Smooth muscle cell (in vitro differentiated cells): ENCODE results near the gene NOXA1. TPM values are rescaled to one million over a fixed set of nuclear protein-coding genes. Genes with fewer than 3 reads are reported as not detected.

Experiments used
- DNase-seq: peaks from one replicate; lab custom pipeline; 2025; ENCODE audit not compliant: unreplicated experiment; lab: John Stamatoyannopoulos, UW
- H2AFZ ChIP-seq: fragments of 200-600 bp; sonication (generic); 2 replicates; pipeline ENCODE4 v1.6.0; 2016; ENCODE audit warnings: antibody characterized with exemption, low read depth, mild to moderate bottlenecking
- H3F3A ChIP-seq: fragments of 200-600 bp; sonication (generic); 2 replicates; pipeline ENCODE4 v1.6.0; 2017; ENCODE audit warnings: antibody characterized with exemption, low read depth
- H3K27ac ChIP-seq: fragments of 200-600 bp; sonication (generic); 2 replicates; pipeline ENCODE4 v1.5.1; 2016; ENCODE audit warnings: low read depth, mild to moderate bottlenecking
- H3K27me3 ChIP-seq: fragments of 200-600 bp; sonication (generic); 2 replicates; pipeline ENCODE4 v1.6.1; 2016; ENCODE audit warnings: low read depth, mild to moderate bottlenecking
- H3K36me3 ChIP-seq: fragments of 200-600 bp; sonication (generic); 2 replicates; pipeline ENCODE4 v1.5.1; 2016; ENCODE audit warnings: low read depth
- H3K4me1 ChIP-seq: fragments of 200-600 bp; sonication (generic); 2 replicates; pipeline ENCODE4 v1.5.1; 2016; ENCODE audit warnings: low read depth
- H3K4me2 ChIP-seq: fragments of 200-600 bp; sonication (generic); 2 replicates; pipeline ENCODE4 v1.6.0; 2016; ENCODE audit warnings: mild to moderate bottlenecking
- H3K4me3 ChIP-seq: fragments of 200-600 bp; sonication (generic); 2 replicates; pipeline ENCODE4 v1.5.1; 2016; ENCODE audit warnings: mild to moderate bottlenecking
- H3K79me2 ChIP-seq: fragments of 200-600 bp; sonication (generic); 2 replicates; pipeline ENCODE4 v1.6.0; 2016; ENCODE audit warnings: low read depth, mild to moderate bottlenecking
- H3K9ac ChIP-seq: fragments of 200-600 bp; sonication (generic); 2 replicates; pipeline ENCODE4 v1.6.0; 2016; ENCODE audit warnings: low read depth
- H3K9me3 ChIP-seq: fragments of 200-600 bp; sonication (generic); replicated peaks from 2 replicates; pipeline ENCODE4 v1.5.1; 2016; ENCODE audit warnings: low read depth
- H4K20me1 ChIP-seq: fragments of 200-600 bp; sonication (generic); 2 replicates; pipeline ENCODE4 v1.6.0; 2016; ENCODE audit warnings: low read depth
- CTCF ChIP-seq: fragments of 200-600 bp; sonication (generic); IDR thresholded peaks from 2 replicates; pipeline ENCODE4 v1.5.1; 2017; ENCODE audit warnings: borderline replicate concordance, mild to moderate bottlenecking, antibody characterized with exemption; ENCODE audit not compliant: insufficient read depth, poor library complexity, severe bottlenecking
- WGBS: methylation state at CpG from one replicate; pipeline ENCODE4 v1.1.7; 2016; ENCODE audit warnings: low lambda C conversion rate; 5-methylcytosine and 5-hydroxymethylcytosine counted together
- polyA plus RNA-seq: library from polyadenylated mRNA; unstranded; fragments of >200 nt; fragmentation: Nextera tagmentation; extraction: Ambion mirVana; gene quantifications from 2 replicates; pipeline ENCODE4 v1.2.1, GENCODE V29; 2016
- total RNA-seq: library from RNA; depleted of rRNA; stranded (reverse); fragments of >200 nt; gene quantifications from 2 replicates; pipeline ENCODE4 v1.2.3, GENCODE V29; 2014

NOXA1 gene
- total and polyA plus RNA-seq, 2 experiments from 2014 or later: 0.09 to 0.81 TPM

GRCh38 chr9:137446851-137447471 lies 23.8 kb downstream of the NOXA1 start:
- Histone ChIP-seq H2AFZ (no peak overlapping the region), H3K9ac (no peak overlapping the region), H3K27me3 (no peaks in the 10 kb centered on the region), H4K20me1 (no peaks in the 10 kb centered on the region), H3K27ac (no peak overlapping the region), H3K79me2 (no peaks in the 10 kb centered on the region), H3K9me3 (no peaks in the 10 kb centered on the region), H3K36me3 (no peaks in the 10 kb centered on the region), H3K4me3 (no peak overlapping the region), H3K4me1 (no peaks in the 10 kb centered on the region), H3K4me2 (no peak overlapping the region), H3F3A (peaks cover 6% of the 10 kb centered on the region)
- no peak for DNase-seq
- WGBS: 92% methylated on average over 21 of the region's 21 CpGs
- TF ChIP-seq CTCF: no peak

- Histone ChIP-seq H3F3A (peaks cover 6% of the 10 kb centered on the region), H2AFZ (no peak overlapping the region), H3K4me1 (no peaks in the 10 kb centered on the region), H3K9ac (no peak overlapping the region), H3K27ac (no peak overlapping the region), H3K79me2 (no peaks in the 10 kb centered on the region), H3K4me2 (no peak overlapping the region), H3K4me3 (no peak overlapping the region), H3K36me3 (no peaks in the 10 kb centered on the region), H4K20me1 (no peaks in the 10 kb centered on the region), H3K9me3 (no peaks in the 10 kb centered on the region), H3K27me3 (no peaks in the 10 kb centered on the region)
- DNase-seq: no peak
- TF ChIP-seq CTCF: no peak
- WGBS: 98% methylated on average over 26 of the region's 27 CpGs
Observed at GRCh38 chr9:137447722-137448601, 24.8 kb downstream of the NOXA1 start.

GRCh38 chr9:137448602-137448962 lies 25.4 kb downstream of the NOXA1 start:
- Histone ChIP-seq H2AFZ (no peak overlapping the region), H3F3A (peaks cover 6% of the 10 kb centered on the region), H4K20me1 (no peaks in the 10 kb centered on the region), H3K4me2 (no peak overlapping the region), H3K36me3 (no peaks in the 10 kb centered on the region), H3K4me1 (no peaks in the 10 kb centered on the region), H3K27ac (no peak overlapping the region), H3K79me2 (no peaks in the 10 kb centered on the region), H3K27me3 (no peaks in the 10 kb centered on the region), H3K9me3 (no peaks in the 10 kb centered on the region), H3K4me3 (no peak overlapping the region), H3K9ac (no peak overlapping the region)
- TF ChIP-seq CTCF: no peak
- DNase-seq: no peak
- 96% methylated on average over 14 of the region's 16 CpGs for WGBS
